ENCODE results near the gene IFITM2.
A peak's percentile ranks its signal among the peaks of the same experiment; 100 is the strongest.
"Not testable (repeated sequence)": the region's sequence is repeated elsewhere in the genome, so short reads cannot be mapped to it uniquely, and the experiment has no call there.

IFITM2 gene

GRCh38 chr11:307766-308708 is at the start of gene IFITM2:
TSS of gene IFITM2 (plus strand) at chr11:307816. CDS start at chr11:308193, 377 bp downstream.
- H3K4me1 Mint-ChIP-seq: peaks cover 47 to 50% of the 10 kb centered on the region in 2 donors
- peak within 1 kb of the TSS; percentile 93 for H3K27ac Mint-ChIP-seq
- ATAC-seq (replicated peaks): peak; percentile 57 to 61
- not testable (repeated sequence) for H3K36me3 Mint-ChIP-seq, H3K27me3 Mint-ChIP-seq, H3K9me3 Mint-ChIP-seq, DNase-seq
- H3K4me3 Mint-ChIP-seq: peak within 1 kb of the TSS; percentile 92 to 93

DNA sequence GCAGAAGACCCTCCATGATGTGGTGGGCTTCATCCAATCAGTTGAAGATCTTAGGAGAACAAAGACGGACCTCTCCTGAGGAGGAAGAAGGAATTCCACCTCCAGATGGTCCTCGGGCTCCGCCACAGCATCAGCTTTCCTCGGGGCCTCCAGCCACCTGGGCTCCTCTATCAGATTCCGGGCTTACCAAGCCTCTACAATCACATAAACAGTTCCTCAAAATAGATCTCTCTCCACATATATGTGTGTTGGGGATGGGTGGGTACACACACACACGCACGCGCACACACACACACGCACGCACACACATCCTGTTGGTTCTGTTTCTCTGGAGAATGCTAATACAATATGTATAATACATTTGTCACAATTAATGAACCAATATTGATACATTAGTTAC is 48.2 kb upstream of the IFITM2 start:
- Mint-ChIP-seq H3K36me3 (peaks cover 0 to 3% of the 10 kb centered on the region in 2 donors), H3K9me3 (peaks cover 3 to 4% of the 10 kb centered on the region in 2 donors), H3K4me3 (no peak overlapping the region), H3K27ac (no peak overlapping the region), H3K27me3 (peaks cover 0 to 5% of the 10 kb centered on the region in 2 donors), H3K4me1 (peaks cover 27 to 50% of the 10 kb centered on the region in 2 donors)
- ATAC-seq (replicated peaks) (no peak), DNase-seq (no peak)

GRCh38 chr11:261624-262023 is 46.0 kb upstream of the IFITM2 start:
- Mint-ChIP-seq H3K27me3 (peaks cover 0 to 5% of the 10 kb centered on the region in 2 donors), H3K4me3 (no peak overlapping the region), H3K27ac (no peak overlapping the region), H3K4me1 (peaks cover 24 to 39% of the 10 kb centered on the region in 2 donors), H3K36me3 (no peaks in the 10 kb centered on the region), H3K9me3 (peaks cover 1 to 3% of the 10 kb centered on the region in 2 donors)
- DNase-seq (no peak), ATAC-seq (replicated peaks) (no peak)

DNA sequence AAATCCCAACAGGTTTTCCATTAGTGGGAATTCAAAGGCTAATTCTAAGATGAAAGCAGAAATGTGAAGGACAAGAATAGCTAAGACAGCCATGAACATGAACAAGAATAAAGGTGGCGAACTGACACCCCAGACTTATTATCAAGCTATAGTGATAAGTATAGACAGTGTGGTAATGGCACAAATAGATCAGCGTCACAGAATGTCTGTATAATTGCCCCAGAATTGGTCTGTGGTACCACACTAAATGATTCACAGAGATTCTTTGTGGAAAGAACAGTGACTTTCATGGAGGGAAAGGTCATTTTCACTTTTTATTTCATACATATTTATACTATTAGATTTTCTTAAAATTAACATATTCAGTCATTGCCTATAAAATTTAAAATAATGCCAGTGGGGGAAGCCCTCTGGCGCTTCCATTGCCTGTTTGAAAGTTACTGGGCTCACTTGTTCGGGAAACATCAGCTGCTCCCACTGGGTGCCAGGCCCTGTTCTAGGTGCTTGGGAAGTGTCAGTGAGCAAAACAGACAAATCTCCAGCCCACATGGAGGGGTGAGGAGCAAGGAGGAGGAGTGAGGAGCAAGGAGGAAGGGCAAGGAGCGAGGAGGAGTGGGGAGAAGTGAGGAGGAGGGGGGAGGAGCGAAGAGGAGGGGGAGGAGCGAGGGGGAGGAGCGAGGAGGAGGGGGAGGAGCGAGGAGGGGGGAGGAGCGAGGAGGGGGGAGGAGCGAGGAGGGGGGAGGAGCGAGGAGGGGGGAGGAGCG is 40.8 kb upstream of the IFITM2 start:
- Mint-ChIP-seq H3K27me3 (no peaks in the 10 kb centered on the region), H3K4me1 (peaks cover 25 to 61% of the 10 kb centered on the region in 2 donors), H3K9me3 (peaks cover 3% of the 10 kb centered on the region in 2 donors), H3K4me3 (peak overlapping the region; percentile 64 to 75), H3K27ac (peak overlapping the region; percentile 87), H3K36me3 (peaks cover 0 to 2% of the 10 kb centered on the region in 2 donors)
- ATAC-seq (replicated peaks): no peak
- DNase-seq: no peak

GRCh38 chr11:267491-267994 is 40.1 kb upstream of the IFITM2 start:
- Mint-ChIP-seq H3K9me3 (peaks cover 0 to 2% of the 10 kb centered on the region in 2 donors), H3K4me1 (peaks cover 24 to 57% of the 10 kb centered on the region in 2 donors), H3K36me3 (peaks cover 0 to 2% of the 10 kb centered on the region in 2 donors), H3K27me3 (no peaks in the 10 kb centered on the region), H3K4me3 (peak overlapping the region; percentile 79 to 84), H3K27ac (peak overlapping the region; percentile 97)
- peak; percentile 33 to 42 for ATAC-seq (replicated peaks)
- DNase-seq: peak; percentile 53

- ATAC-seq (replicated peaks) (peak; percentile 60 to 65), DNase-seq (peak; percentile 66)
- H3K36me3 Mint-ChIP-seq, H3K9me3 Mint-ChIP-seq, H3K27me3 Mint-ChIP-seq: not testable (repeated sequence)
- peaks cover 24 to 51% of the 10 kb centered on the region in 2 donors for H3K4me1 Mint-ChIP-seq
- H3K4me3 Mint-ChIP-seq: peak overlapping the region; percentile 79 to 84
- peak overlapping the region; percentile 97 for H3K27ac Mint-ChIP-seq
Measured at GRCh38 chr11:268716-269145, 38.9 kb upstream of the IFITM2 start.

DNA sequence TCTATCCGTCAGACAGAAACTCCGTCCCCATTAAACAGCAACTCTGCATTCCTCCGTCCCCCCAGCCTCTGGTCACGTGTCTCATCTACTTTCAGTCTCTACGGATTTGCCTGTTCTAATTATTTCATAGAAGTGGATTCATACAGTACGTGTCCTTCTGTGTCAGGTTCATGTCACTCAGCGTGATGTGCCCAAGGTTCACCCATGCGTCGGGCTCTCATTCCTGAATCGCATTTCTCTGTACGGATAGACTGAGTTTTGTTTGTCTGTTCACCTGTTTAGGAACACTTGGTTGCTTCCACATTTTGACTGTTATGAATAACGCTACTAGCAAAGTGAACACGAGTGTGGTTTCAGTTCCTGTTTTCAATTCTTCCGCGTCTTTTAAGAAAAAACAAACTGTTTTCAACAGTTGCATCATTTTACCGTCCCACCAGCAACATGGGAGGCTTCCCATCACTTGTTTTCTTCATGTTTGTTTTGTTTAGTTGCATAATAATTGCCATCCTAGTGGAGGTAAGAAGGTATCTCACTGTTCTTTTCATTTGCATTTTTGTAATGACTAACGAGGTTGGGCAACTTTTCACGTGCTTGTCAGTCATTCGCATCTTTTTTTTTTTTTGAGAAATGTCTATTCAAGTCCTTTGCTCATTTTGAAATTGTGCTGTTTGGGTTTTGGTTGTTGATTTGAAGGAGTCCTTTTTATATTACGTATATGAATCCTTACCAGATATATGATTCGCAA is 38.3 kb upstream of the IFITM2 start:
- peaks cover 0 to 2% of the 10 kb centered on the region in 2 donors for H3K36me3 Mint-ChIP-seq
- DNase-seq: peak; percentile 77
- H3K27ac Mint-ChIP-seq: peak overlapping the region; percentile 97

GRCh38 chr11:270451-271318 is 36.9 kb upstream of the IFITM2 start:
- peaks cover 0 to 2% of the 10 kb centered on the region in 2 donors for H3K9me3 Mint-ChIP-seq
- DNase-seq (no peak), ATAC-seq (replicated peaks) (no peak)
- peak overlapping the region; percentile 97 for H3K27ac Mint-ChIP-seq
- H3K36me3 Mint-ChIP-seq: peaks cover 0 to 2% of the 10 kb centered on the region in 2 donors
- peaks cover 24 to 58% of the 10 kb centered on the region in 2 donors for H3K4me1 Mint-ChIP-seq
- H3K4me3 Mint-ChIP-seq: no peak overlapping the region
- no peaks in the 10 kb centered on the region for H3K27me3 Mint-ChIP-seq

More for the DNA sequence above, 38.3 kb upstream of the IFITM2 start:
- Mint-ChIP-seq H3K4me1 (peaks cover 24 to 51% of the 10 kb centered on the region in 2 donors), H3K4me3 (peak overlapping the region; percentile 79 to 84), H3K27me3 (no peaks in the 10 kb centered on the region), H3K9me3 (peaks cover 0 to 2% of the 10 kb centered on the region in 2 donors)
- peak; percentile 85 to 86 for ATAC-seq (replicated peaks)

DNA sequence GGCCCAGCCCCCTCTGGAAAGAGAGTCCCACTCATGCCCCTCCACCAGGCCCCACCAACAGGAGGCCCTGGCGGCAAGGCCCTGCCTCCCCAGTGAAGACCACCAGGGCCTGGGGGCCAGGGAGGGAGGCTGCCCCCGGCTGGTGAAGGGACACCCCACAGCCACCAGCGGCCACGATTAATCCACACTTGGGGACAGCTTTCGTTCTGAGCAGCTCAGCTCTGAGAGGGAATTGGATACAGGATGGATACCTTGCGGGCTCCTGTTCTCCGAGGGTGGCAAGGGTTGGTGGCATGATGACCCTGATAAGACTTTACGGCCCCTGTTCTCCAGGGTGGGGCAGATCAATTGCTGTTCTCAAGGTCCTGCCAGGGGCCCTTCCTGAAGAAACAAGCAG is 36.3 kb upstream of the IFITM2 start:
- Mint-ChIP-seq H3K4me3 (no peak overlapping the region), H3K27me3 (no peaks in the 10 kb centered on the region), H3K9me3 (peaks cover 0 to 2% of the 10 kb centered on the region in 2 donors), H3K4me1 (peaks cover 24 to 58% of the 10 kb centered on the region in 2 donors), H3K36me3 (peaks cover 0 to 2% of the 10 kb centered on the region in 2 donors), H3K27ac (no peak overlapping the region)
- ATAC-seq (replicated peaks) (no peak), DNase-seq (no peak)

DNA sequence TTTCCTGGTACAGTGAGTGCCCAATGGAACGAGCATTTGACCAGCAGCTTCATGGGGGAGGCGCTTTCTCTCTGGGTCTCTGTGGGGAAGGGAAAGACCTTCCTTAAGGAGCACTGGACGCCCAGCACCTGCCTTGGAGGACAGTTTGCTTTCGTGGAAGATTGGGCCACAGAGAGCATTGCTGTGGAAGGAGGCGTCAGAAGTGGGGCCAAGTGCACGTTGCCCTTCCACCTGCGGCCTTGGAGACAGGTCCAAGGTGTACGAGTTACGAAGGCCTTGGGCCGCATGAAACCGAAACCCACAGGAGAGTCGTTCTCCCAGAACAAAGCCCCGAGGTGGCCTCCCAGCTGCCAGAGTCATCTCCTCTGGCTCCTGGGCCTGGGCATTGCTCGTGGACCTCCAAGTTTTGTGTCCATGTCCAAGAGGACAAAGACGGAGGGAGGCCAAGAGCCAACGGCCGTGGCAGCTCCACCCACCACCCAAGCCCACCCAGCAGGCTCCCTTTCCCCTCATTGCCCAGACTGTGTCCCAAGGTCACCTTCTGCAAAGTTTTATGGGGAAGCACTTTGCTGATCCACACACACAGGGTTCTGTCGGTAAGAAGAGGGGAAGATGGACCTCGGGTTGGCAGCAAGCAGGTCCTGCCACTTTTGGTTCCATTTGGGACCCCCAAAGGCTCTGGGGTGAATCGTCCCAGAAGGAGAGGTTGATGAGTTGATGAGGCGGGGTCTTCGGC is 35.3 kb upstream of the IFITM2 start:
- Mint-ChIP-seq H3K36me3 (peaks cover 2 to 5% of the 10 kb centered on the region in 2 donors), H3K9me3 (peaks cover 0 to 6% of the 10 kb centered on the region in 2 donors), H3K27me3 (no peaks in the 10 kb centered on the region), H3K4me1 (peaks cover 23 to 50% of the 10 kb centered on the region in 2 donors), H3K27ac (no peak overlapping the region), H3K4me3 (no peak overlapping the region)
- ATAC-seq (replicated peaks): no peak
- no peak for DNase-seq

DNA sequence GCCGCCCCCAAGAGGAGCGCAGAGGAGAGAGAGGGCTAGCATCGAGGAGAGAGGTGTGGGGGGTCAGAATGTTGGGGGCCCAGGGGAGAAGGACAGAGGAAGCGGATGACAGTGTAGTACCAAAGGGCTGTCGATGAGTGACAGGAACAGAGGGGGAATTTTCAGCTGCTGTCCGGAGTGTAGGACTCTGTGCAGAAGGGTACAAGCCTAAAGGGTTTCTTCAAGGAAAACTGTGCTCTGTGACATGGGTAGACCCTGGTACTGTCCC is 34.8 kb upstream of the IFITM2 start:
- peaks cover 0 to 6% of the 10 kb centered on the region in 2 donors for H3K9me3 Mint-ChIP-seq
- no peak overlapping the region for H3K27ac Mint-ChIP-seq
- ATAC-seq (replicated peaks): no peak
- H3K36me3 Mint-ChIP-seq: peaks cover 2 to 9% of the 10 kb centered on the region in 2 donors
- no peaks in the 10 kb centered on the region for H3K27me3 Mint-ChIP-seq
- H3K4me3 Mint-ChIP-seq: no peak overlapping the region
- DNase-seq: no peak
- H3K4me1 Mint-ChIP-seq: peaks cover 25 to 50% of the 10 kb centered on the region in 2 donors

GRCh38 chr11:276219-276618 is 31.4 kb upstream of the IFITM2 start:
- H3K27ac Mint-ChIP-seq: no peak overlapping the region
- H3K9me3 Mint-ChIP-seq: peaks cover 0 to 6% of the 10 kb centered on the region in 2 donors
- peaks cover 18 to 41% of the 10 kb centered on the region in 2 donors for H3K4me1 Mint-ChIP-seq
- peaks cover 10 to 17% of the 10 kb centered on the region in 2 donors for H3K27me3 Mint-ChIP-seq
- H3K4me3 Mint-ChIP-seq: no peak overlapping the region
- no peak for DNase-seq
- ATAC-seq (replicated peaks): no peak
- H3K36me3 Mint-ChIP-seq: peaks cover 0 to 10% of the 10 kb centered on the region in 2 donors
